Activated CD8-positive, alpha-beta memory T cell treated with anti-CD3 and anti-CD28 coated beads for 4 hours (primary cell): Measurements from ENCODE around the gene CUTA.
"Not testable (repeated sequence)": the region's sequence is repeated elsewhere in the genome, so short reads cannot be mapped to it uniquely, and the experiment has no call there.

Source experiments
- DNase-seq, 2 donors: peaks; one replicate each; pipeline ENCODE4 v3.0.0-alpha.2; 2020; ENCODE audit warnings: low read depth in 2 of 2

CUTA gene

GRCh38 chr6:33405386-33405940 lies 12.4 kb downstream of the CUTA start:
- DNase-seq: no peak

GRCh38 chr6:33404884-33405283 lies 13.0 kb downstream of the CUTA start:
- no peak for DNase-seq

- DNase-seq: not testable (repeated sequence)
Measured at GRCh38 chr6:33399881-33400280, 18.0 kb downstream of the CUTA start.

GRCh38 chr6:33398601-33399000 lies 19.3 kb downstream of the CUTA start:
- DNase-seq: not testable (repeated sequence)

- DNase-seq: no peak
Measured at GRCh38 chr6:33397541-33397940, 20.4 kb downstream of the CUTA start.

GRCh38 chr6:33392979-33393378 lies 24.9 kb downstream of the CUTA start:
- DNase-seq: no peak

GRCh38 chr6:33392595-33392948 lies 25.3 kb downstream of the CUTA start:
- no peak for DNase-seq

- DNase-seq: no peak
Measured at GRCh38 chr6:33391922-33392594, 25.8 kb downstream of the CUTA start.

- peak; percentile 98 for DNase-seq
Measured at GRCh38 chr6:33391278-33391921, 26.5 kb downstream of the CUTA start, which contains the start of gene KIFC1. Gene KIFC1, plus strand, starts transcription at chr6:33391823. Its CDS starts 163 bp downstream, at chr6:33391986.

GRCh38 chr6:33390767-33391277 lies 27.1 kb downstream of the CUTA start:
- DNase-seq: no peak

GRCh38 chr6:33390173-33390572 lies 27.7 kb downstream of the CUTA start:
- DNase-seq: no peak

- no peak for DNase-seq
Measured at GRCh38 chr6:33384581-33385020, 33.3 kb downstream of the CUTA start.

- no peak for DNase-seq
Measured at GRCh38 chr6:33383427-33384185, 34.3 kb downstream of the CUTA start.

GRCh38 chr6:33380272-33380981 lies 37.5 kb downstream of the CUTA start:
- DNase-seq: no peak

- not testable (repeated sequence) for DNase-seq
Measured at GRCh38 chr6:33379184-33379583, 38.7 kb downstream of the CUTA start.

GRCh38 chr6:33377171-33377570 lies 40.7 kb downstream of the CUTA start:
- DNase-seq: no peak

GRCh38 chr6:33375143-33375671 lies 42.7 kb downstream of the CUTA start:
- no peak for DNase-seq

- no peak for DNase-seq
Measured at GRCh38 chr6:33373960-33374910, 43.7 kb downstream of the CUTA start.

- no peak for DNase-seq
Measured at GRCh38 chr6:33372526-33373123, 45.3 kb downstream of the CUTA start.

- DNase-seq: not testable (repeated sequence)
Measured at GRCh38 chr6:33371901-33372300, 46.0 kb downstream of the CUTA start.
